H1 (cell line): ENCODE data around the gene GPD1L. TPM values are rescaled to one million over a fixed set of nuclear protein-coding genes. Genes with fewer than 3 reads are reported as not detected.
"Not testable (repeated sequence)": the region's sequence is repeated elsewhere in the genome, so short reads cannot be mapped to it uniquely, and the experiment has no call there.

ENCODE experiments used
- CTCF ChIA-PET: fragments of 300-600 bp; sonication (Branson Sonifier 250); formaldehyde crosslinking; loops from one replicate; lab custom pipeline; 2021; ENCODE audit not compliant: partially characterized antibody; lab: Charles Lee
- POLR2A ChIA-PET: fragments of 300-600 bp; sonication (Branson Sonifier 250); formaldehyde crosslinking; loops from one replicate; lab custom pipeline; 2021; ENCODE audit warnings: inconsistent platforms; ENCODE audit not compliant: partially characterized antibody; lab: Charles Lee
- DNase-seq, 2 experiments: peaks; one replicate each; pipeline versions ENCODE4 v3.0.0 to v3.0.0-alpha.2; 2010 to 2022; ENCODE audit warnings: low spot score in 2 of 2, low read depth in 1 of 2, mixed read lengths in 1 of 2
- FAIRE-seq: peaks from 2 replicates; lab custom pipeline; 2011; peaks lifted over from hg19 to GRCh38; lab: Jason Lieb, UNC
- H2AFZ ChIP-seq: 2 replicates; pipeline ENCODE4 v1.8.1; 2012; ENCODE audit warnings: low read length, inconsistent platforms
- H2AK5ac ChIP-seq: 2 replicates; pipeline ENCODE4 v1.6.1; 2013; ENCODE audit warnings: low read depth, low read length
- H2BK120ac ChIP-seq: replicated peaks from 2 replicates; pipeline ENCODE3; 2013; ENCODE audit warnings: low read depth, low read length, inconsistent platforms
- H2BK12ac ChIP-seq: 2 replicates; pipeline ENCODE4 v1.6.1; 2013; ENCODE audit warnings: low read depth, low read length
- H2BK15ac ChIP-seq: 2 replicates; pipeline ENCODE4 v1.6.1; 2013; ENCODE audit warnings: low read length
- H2BK20ac ChIP-seq: 2 replicates; pipeline ENCODE4 v1.6.1; 2013; ENCODE audit warnings: low read length
- H2BK5ac ChIP-seq: 2 replicates; pipeline ENCODE4 v1.6.1; 2013; ENCODE audit warnings: low read depth, low read length
- H3K14ac ChIP-seq: 2 replicates; pipeline ENCODE4 v1.6.1; 2013; ENCODE audit warnings: inconsistent platforms; ENCODE audit not compliant: insufficient read length
- H3K18ac ChIP-seq: 2 replicates; pipeline ENCODE4 v1.6.1; 2013; ENCODE audit warnings: low read length; ENCODE audit errors: extremely low read depth
- H3K23ac ChIP-seq: 2 replicates; pipeline ENCODE4 v1.6.1; 2013; ENCODE audit warnings: inconsistent platforms; ENCODE audit not compliant: insufficient read length
- H3K23me2 ChIP-seq: 2 replicates; pipeline ENCODE4 v1.6.1; 2013; ENCODE audit warnings: low read depth, low read length
- H3K27ac ChIP-seq: 2 replicates; pipeline ENCODE4 v1.6.1; 2011; ENCODE audit warnings: low read depth, low read length, inconsistent platforms
- H3K27me3 ChIP-seq, 4 experiments: replicated peaks in 1 of 4; 1 replicate in 1 of 4; 2 replicates in 3 of 4; pipeline versions ENCODE4 v1.6.1 to v1.8.1; 2011 to 2013; ENCODE audit warnings: low read length in 3 of 4, mild to moderate bottlenecking in 3 of 4, inconsistent platforms in 2 of 4, mixed read lengths in 2 of 4, moderate library complexity in 1 of 4; ENCODE audit not compliant: control insufficient read depth in 3 of 4, insufficient read depth in 3 of 4; ENCODE audit errors: extremely low read depth in 1 of 4
- H3K36me3 ChIP-seq, 4 experiments: 2 replicates each; pipeline versions ENCODE4 v1.6.1 to v1.8.1; 2011 to 2013; ENCODE audit warnings: mild to moderate bottlenecking in 4 of 4, low read length in 3 of 4, moderate library complexity in 2 of 4, control low read depth in 1 of 4, inconsistent platforms in 1 of 4; ENCODE audit not compliant: insufficient read depth in 4 of 4, control insufficient read depth in 2 of 4
- H3K4ac ChIP-seq: replicated peaks from 2 replicates; pipeline ENCODE3; 2013; ENCODE audit warnings: low read length, low read depth, mixed read lengths, inconsistent platforms; ENCODE audit not compliant: insufficient read length
- H3K4me1 ChIP-seq, 4 experiments: replicated peaks in 1 of 4; 1 replicate in 1 of 4; 2 replicates in 3 of 4; pipeline versions ENCODE4 v1.6.1 to v1.8.1; 2011 to 2013; ENCODE audit warnings: low read length in 3 of 4, inconsistent platforms in 2 of 4, mixed read lengths in 1 of 4; ENCODE audit not compliant: insufficient read depth in 4 of 4, control insufficient read depth in 3 of 4
- H3K4me2 ChIP-seq, 2 experiments: 2 replicates each; pipeline versions ENCODE4 v1.6.1 to v1.8.1; 2011 to 2013; ENCODE audit warnings: low read depth in 2 of 2, low read length in 2 of 2, control low read depth in 1 of 2, inconsistent platforms in 1 of 2, mild to moderate bottlenecking in 1 of 2; ENCODE audit not compliant: insufficient read depth in 1 of 2
- H3K4me3 ChIP-seq, 4 experiments: fragments of 200-600, 300-600 bp in 1 of 4; sonication (generic), shearing (Covaris generic), sonication (Bioruptor Twin) in 1 of 4; 2 replicates each; pipeline versions ENCODE4 v1.5.1 to v1.8.1; 2011 to 2016; ENCODE audit warnings: low read length in 4 of 4, low read depth in 3 of 4, control low read depth in 2 of 4, inconsistent platforms in 2 of 4, mild to moderate bottlenecking in 2 of 4, mixed read lengths in 1 of 4, moderate library complexity in 1 of 4; ENCODE audit not compliant: insufficient read depth in 2 of 4; ENCODE audit errors: extremely low read depth in 1 of 4
- H3K56ac ChIP-seq: replicated peaks from 2 replicates; pipeline ENCODE3; 2013; ENCODE audit warnings: low read depth, mild to moderate bottlenecking, mixed read lengths, low read length, inconsistent platforms; ENCODE audit not compliant: insufficient read length
- H3K79me1 ChIP-seq: 2 replicates; pipeline ENCODE4 v1.6.1; 2013; ENCODE audit warnings: low read depth, low read length, control low read depth
- H3K79me2 ChIP-seq, 2 experiments: 2 replicates each; pipeline versions ENCODE4 v1.6.1 to v1.8.1; 2012 to 2013; ENCODE audit warnings: low read length in 2 of 2, mild to moderate bottlenecking in 2 of 2, inconsistent platforms in 1 of 2; ENCODE audit not compliant: insufficient read depth in 2 of 2, control insufficient read depth in 1 of 2
- H3K9ac ChIP-seq, 4 experiments: replicated peaks in 1 of 4; 1 replicate in 1 of 4; 2 replicates in 3 of 4; pipeline versions ENCODE4 v1.6.1 to v1.8.1; 2011 to 2013; ENCODE audit warnings: low read depth in 3 of 4, low read length in 3 of 4, control low read depth in 2 of 4, mild to moderate bottlenecking in 2 of 4, moderate library complexity in 2 of 4, inconsistent platforms in 1 of 4; ENCODE audit errors: extremely low read depth in 1 of 4
- H3K9me3 ChIP-seq, 2 experiments: 2 replicates each; pipeline versions ENCODE4 v1.6.1 to v1.8.1; 2012 to 2013; ENCODE audit warnings: mild to moderate bottlenecking in 2 of 2, moderate library complexity in 2 of 2, control low read depth in 1 of 2, inconsistent platforms in 1 of 2, low read depth in 1 of 2, low read length in 1 of 2, mixed read lengths in 1 of 2; ENCODE audit not compliant: insufficient read depth in 2 of 2
- H4K20me1 ChIP-seq, 2 experiments: replicated peaks in 1 of 2; 2 replicates each; pipeline versions ENCODE3 to v1.8.1; 2011 to 2013; ENCODE audit warnings: inconsistent platforms in 2 of 2, low read length in 2 of 2, mild to moderate bottlenecking in 1 of 2; ENCODE audit not compliant: insufficient read depth in 2 of 2, control insufficient read depth in 1 of 2
- H4K5ac ChIP-seq: 2 replicates; pipeline ENCODE4 v1.6.1; 2013; ENCODE audit warnings: low read length, low read depth, mixed read lengths, inconsistent platforms; ENCODE audit not compliant: insufficient read length
- H4K8ac ChIP-seq: 2 replicates; pipeline ENCODE4 v1.8.0; 2013; ENCODE audit warnings: mild to moderate bottlenecking, moderate library complexity, low read length, inconsistent platforms; ENCODE audit not compliant: insufficient read depth; ENCODE audit errors: extremely low read depth
- H4K91ac ChIP-seq: replicated peaks from 2 replicates; pipeline ENCODE3; 2013; ENCODE audit warnings: low read length, mixed read lengths, inconsistent platforms; ENCODE audit not compliant: insufficient read length
- WGBS, 2 experiments: shearing (Covaris generic) in 1 of 2; methylation state at CpG; one replicate each; pipeline versions ENCODE4 v1.1.6 to v1.1.7; 2013 to 2015; ENCODE audit warnings: low lambda C conversion rate in 2 of 2, mixed read lengths in 2 of 2, inconsistent platforms in 1 of 2, low coverage in 1 of 2, missing lambda C conversion rate in 1 of 2; ENCODE audit not compliant: insufficient replicate concordance in 2 of 2, insufficient coverage in 1 of 2, insufficient read length in 1 of 2; ENCODE audit errors: extremely low coverage in 1 of 2, missing lambda C conversion rate in 1 of 2; 5-methylcytosine and 5-hydroxymethylcytosine counted together
- polyA plus RNA-seq, 7 experiments: library from polyadenylated mRNA; depleted of rRNA in 3 of 7; stranded (reverse) in 5 of 7; unstranded in 2 of 7; fragments of >200 nt in 5 of 7; fragments of 200-250 nt in 2 of 7; gene quantifications; 1 replicate in 5 of 7; 2 replicates in 1 of 7; 4 replicates in 1 of 7; pipeline versions ENCODE4 v1.2.1 to v1.2.3, GENCODE V29; 2011 to 2013; ENCODE audit warnings: missing spikeins in 2 of 7, mixed read lengths in 2 of 7
- total RNA-seq: library from RNA; stranded (reverse); fragmentation: NEBNext Ultra II Directional; extraction: Animal tissue kit (Norgen Biotek cat#: 25700); gene quantifications from 2 replicates; pipeline ENCODE4 v1.2.1, GENCODE V29; 2021

GPD1L gene
- total and polyA plus RNA-seq, 2 of the 8 experiments (the other 6 are each of a cell fraction or from before 2014, with no cell fraction given): 2.4 to 8.4 TPM

DNA sequence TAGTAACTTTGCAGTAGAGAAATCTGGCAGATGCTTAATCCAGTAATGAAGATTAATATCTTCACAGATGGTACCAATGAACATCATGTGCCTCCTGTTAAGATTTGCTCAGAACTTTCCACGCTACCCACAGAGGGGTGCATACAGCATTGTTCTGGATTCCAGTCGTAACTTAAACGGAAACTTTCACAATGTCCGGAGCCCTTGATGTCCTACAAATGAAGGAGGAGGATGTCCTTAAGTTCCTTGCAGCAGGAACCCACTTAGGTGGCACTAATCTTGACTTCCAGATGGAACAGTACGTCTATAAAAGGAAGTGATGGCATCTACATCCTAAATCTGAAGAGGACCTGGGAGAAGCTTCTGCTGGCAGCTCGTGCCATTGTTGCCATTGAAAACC lies 84.1 kb downstream of the GPD1L start:
- H3K36me3 ChIP-seq, H4K5ac ChIP-seq, H2AFZ ChIP-seq, H3K27me3 ChIP-seq, H3K27ac ChIP-seq, FAIRE-seq, H3K14ac ChIP-seq, H2BK15ac ChIP-seq, H3K56ac ChIP-seq, H3K4me3 ChIP-seq, H3K23ac ChIP-seq, H3K79me1 ChIP-seq, H3K18ac ChIP-seq, POLR2A ChIA-PET, H2BK120ac ChIP-seq, H2BK12ac ChIP-seq, H3K23me2 ChIP-seq, H3K4me1 ChIP-seq, H4K20me1 ChIP-seq, H4K91ac ChIP-seq, DNase-seq, H3K79me2 ChIP-seq, H3K9me3 ChIP-seq, H4K8ac ChIP-seq, H3K4ac ChIP-seq, H2BK5ac ChIP-seq, H2BK20ac ChIP-seq, H3K4me2 ChIP-seq, H2AK5ac ChIP-seq, H3K9ac ChIP-seq: not testable (repeated sequence)
- WGBS, 2 experiments: 94% methylated on average over 6 of the region's 6 CpGs; no CpG with 5 or more reads in 1 of the 2 experiments
- CTCF ChIA-PET: interaction anchor here (1.1 to 1.3 kb wide), 3 partner anchors 46 to 207 kb away, joined by 3 read pairs; no protein-coding TSS in a partner anchor
